GM21576 (cell line): ENCODE measurements around the gene LYRM1.
"Not testable (repeated sequence)": the region's sequence is repeated elsewhere in the genome, so short reads cannot be mapped to it uniquely, and the experiment has no call there.

Source experiments
- ATAC-seq: cut with Tn5 transposase; IDR thresholded peaks from one replicate; pipeline ENCODE4 v1.9.1; 2021; ENCODE audit warnings: mild to moderate bottlenecking, moderate library complexity; ENCODE audit not compliant: unreplicated experiment

Gene LYRM1, protein sequence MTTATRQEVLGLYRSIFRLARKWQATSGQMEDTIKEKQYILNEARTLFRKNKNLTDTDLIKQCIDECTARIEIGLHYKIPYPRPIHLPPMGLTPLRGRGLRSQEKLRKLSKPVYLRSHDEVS

GRCh38 chr16:20900299-20901067 lies at the start of gene LYRM1, which contains the start of gene DCUN1D3:
LYRM1 (plus strand) TSS chr16:20900771; CDS start chr16:20915556, 14,785 bp downstream.
DCUN1D3 (minus strand) TSS chr16:20900358; CDS start chr16:20862538, 37,820 bp downstream.
- ATAC-seq: peak; percentile 59

GRCh38 chr16:20850981-20851380 lies 49.6 kb upstream of the LYRM1 start:
- ATAC-seq: no peak

DNA sequence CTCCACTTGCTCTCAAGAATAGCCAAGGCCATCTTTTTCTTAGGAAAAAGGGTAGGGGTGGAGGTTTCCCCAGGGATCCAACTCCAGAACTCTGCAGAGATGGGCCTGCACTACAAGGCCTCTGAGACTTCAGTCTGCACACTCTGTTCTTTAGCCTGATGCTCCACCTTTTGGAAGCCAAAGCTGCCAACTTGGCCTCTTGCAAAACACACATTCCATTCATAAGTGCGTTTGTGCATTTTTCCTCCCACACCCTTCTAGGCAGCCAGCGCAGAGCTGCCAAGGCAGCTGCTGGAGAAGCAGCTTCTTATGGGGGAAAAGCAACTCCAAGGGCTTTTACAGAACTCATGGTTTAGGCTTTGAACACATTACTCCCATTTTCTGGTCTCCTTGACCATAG lies 49.0 kb upstream of the LYRM1 start:
- no peak for ATAC-seq

DNA sequence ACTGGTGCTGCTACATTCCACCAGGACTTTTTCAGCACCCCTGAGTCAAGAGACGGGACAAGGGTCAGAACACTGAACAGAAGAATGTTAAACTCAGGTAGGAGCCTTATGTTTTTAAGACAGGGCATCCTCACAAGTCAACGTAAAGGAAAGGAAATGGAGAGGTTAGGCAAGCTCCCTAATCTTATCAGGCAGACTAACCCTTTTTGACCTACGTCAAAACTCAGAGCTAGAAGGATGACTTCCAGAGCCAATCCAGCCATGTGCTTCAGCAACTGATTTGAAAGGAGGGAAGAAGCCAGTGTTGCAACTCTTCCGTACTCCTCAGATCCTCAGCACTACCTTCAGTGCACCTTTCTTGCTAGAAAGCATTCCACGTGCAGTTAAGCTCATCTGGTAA lies 47.4 kb upstream of the LYRM1 start:
- ATAC-seq: no peak

- no peak for ATAC-seq
Observed at GRCh38 chr16:20853981-20854620, 46.5 kb upstream of the LYRM1 start.

- no peak for ATAC-seq
Observed at GRCh38 chr16:20854963-20855362, 45.6 kb upstream of the LYRM1 start.

DNA sequence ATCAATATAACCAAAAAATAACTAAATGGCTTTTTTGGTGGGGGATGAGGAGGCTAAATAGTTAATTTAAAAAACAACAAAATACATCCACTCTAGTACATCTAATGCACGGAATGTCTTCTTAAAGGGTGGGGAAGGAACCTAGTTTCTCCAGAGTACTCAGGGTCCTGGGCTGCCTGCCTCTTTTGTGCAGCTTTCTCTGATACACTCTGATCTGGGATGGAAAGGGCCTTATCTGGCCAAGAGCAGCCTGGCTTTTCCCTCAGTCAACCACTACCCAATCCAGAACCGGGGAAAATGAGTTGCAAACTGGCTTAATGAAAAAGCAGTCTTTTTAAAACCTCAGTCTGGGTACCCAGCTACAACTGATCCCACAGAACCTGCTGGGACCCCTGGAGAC lies 43.3 kb upstream of the LYRM1 start:
- no peak for ATAC-seq

- ATAC-seq: no peak
Observed at GRCh38 chr16:20859229-20859628, 41.3 kb upstream of the LYRM1 start.

DNA sequence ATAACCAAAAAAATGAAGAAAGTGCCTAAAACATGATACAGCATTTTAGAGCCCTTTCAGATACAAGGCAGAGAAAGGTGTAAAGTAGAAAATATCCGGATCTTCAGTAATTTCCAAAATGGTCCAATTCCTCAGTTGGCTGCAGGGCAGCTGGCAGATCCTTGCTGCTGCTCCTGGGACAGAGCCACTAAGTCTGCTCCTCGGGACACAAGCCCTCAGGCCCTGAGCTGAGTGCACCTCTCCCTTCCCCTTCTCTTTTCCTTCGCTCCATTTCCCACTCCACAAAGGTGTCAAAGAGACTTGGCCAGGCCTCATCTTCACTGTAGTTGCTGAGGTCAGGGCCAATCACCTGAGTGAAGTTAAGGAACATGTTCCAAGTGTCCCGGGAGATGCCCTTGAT lies 40.9 kb upstream of the LYRM1 start:
- ATAC-seq: no peak

DNA sequence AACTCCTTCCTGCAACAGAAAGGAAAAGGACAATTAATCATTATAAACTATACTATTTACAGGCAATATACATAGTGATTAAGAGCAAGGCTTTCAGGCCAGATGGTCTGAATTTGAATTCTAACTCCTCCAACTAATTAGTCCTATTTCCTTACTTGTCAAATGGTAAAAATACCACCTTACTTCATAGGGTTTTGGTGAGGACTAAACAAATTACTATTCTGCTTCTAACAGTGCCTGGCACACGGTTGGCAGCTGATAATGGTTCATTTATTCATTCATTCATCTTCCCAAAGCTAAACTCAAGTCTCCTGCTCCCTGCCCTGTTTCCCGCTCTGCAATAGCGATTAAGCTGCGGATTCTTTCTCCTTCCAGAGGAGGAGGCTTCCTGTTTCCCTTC lies 40.2 kb upstream of the LYRM1 start:
- ATAC-seq: no peak

- not testable (repeated sequence) for ATAC-seq
Observed at GRCh38 chr16:20860995-20861394, 39.6 kb upstream of the LYRM1 start.

DNA sequence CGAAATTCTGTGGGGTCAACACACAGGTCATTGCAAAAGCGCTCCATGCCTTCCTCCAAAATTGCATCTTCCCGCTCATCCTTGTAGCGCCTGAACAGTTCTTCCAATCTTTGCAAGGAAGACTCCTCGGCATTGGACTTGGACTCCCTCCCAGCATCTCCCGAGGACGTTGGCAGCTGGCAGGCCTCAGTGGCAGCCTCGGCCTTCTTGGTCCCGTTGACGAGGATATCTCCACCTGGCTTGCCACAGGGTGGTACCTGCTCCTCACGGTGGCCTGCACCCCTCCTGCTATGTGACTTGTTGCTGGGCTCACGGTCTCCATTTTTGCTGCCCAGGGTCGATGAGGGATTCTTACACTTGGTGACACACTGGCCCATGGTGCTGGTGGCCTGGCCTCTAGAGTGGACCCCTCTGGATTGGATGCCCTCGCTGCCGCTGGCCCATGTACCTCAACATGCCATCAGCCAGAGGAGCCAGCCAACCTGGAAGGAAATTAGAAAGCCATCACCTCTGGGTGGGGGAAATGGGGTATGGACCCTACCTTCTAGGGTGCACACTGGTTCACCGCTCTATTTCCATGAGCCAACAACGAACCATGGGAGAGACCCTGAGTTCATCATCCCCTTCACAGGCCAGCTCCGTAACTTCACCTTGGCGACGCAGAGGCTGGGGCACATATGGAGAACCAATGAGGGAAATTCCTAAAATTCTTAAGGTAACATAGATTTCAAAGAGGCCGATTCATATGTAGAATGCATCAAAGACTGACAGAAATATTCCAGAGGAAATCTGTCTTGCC lies 38.2 kb upstream of the LYRM1 start:
- ATAC-seq: no peak

- ATAC-seq: not testable (repeated sequence)
Observed at GRCh38 chr16:20864376-20864775, 36.2 kb upstream of the LYRM1 start.

DNA sequence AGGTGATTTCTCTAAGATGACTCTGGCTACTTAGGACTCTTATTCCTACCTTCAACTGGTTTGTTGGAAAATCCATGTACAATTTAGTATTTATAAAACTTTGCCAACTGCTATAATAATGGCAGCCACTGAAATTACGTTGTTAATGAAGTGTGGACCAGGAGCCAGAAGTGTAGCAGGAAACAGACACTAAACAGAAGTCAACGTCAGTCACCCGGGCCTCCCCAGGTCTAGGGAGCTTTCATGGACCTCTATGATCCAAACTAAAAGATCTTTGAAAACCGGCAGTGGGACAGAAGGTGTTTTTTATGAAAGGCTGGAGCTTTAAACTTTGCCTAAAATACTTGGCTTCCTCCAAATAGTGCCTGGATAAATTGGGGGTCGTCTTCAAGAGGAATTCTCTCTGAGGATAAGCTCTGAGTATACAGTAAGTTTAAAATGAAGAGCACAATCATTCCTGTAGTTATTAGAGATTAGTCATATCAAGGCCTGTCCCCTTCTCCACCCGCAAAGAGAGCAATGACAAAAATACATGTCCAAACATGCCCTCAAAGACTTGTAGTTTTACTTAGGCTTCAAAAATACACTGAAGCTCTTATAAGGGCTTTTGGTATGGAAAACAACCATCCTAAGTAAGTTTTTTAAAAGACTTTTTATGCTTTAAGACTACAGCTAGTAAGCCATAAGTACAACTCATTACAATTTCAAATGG lies 35.0 kb upstream of the LYRM1 start:
- ATAC-seq: peak; percentile 57

DNA sequence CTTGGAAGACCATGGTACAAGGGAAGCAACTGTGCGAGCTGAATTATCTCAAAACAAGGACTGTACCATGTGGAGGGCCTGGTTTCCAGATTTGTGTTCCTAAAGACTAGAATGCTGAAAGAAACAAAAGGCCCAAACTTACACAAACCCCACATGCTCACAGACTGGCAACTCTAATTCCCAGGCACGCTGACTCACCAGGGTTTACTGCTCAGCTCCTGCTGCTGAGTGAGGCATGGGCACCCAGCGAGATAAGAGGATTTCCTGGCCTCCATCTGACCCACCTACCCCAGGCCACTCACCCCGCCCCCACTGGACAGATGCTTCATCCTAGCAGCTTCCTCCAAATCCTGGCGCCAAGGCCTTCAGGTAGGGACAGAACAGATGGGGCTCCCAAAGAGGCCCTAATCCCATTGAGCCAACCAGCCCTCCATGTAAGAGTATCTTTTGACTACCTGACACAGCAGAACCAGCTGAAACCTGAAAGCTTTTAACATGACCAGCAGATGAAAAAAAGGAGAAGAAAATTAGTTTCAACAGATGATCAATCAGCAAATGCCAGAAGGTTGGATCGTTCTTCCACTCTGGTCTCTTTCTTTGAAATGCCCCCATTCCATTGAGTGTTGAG lies 34.3 kb upstream of the LYRM1 start:
- ATAC-seq: no peak

DNA sequence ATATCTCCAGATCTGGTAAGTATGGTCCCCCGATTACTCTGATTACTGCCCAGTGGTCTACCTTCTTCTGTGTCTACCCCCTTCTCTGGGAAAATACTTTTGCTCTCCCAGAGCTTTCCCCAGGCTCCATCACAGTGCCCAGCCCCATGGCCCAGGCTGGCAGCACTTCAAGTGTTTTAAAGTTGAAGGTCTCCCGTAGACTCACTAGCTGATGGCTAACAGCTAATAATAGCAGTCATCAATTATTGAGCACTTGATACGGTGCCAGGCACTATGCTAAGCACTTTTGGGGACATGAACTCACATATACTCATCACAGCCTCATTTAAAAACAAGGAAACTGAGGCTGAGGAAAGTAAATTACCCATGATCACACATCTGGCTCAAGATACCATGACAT lies 33.8 kb upstream of the LYRM1 start:
- no peak for ATAC-seq

DNA sequence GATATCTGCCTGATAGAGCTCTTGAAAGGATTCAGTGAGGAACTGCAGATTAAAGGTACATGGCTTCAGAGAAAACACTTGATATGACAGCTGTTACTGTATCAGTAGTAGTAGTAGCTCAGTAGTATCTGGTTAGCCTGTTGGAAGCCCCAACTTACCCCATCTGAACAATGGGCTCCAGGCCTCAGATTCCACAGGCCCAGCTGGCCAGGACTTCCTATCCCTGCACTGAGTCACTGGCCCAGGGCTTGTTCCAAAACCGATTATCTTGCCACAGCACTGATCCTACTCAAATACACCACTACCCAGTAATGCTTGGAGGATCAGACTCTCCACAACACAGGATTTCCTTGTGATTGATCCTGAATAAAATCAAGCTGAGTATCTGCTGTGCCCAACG lies 33.0 kb upstream of the LYRM1 start:
- no peak for ATAC-seq

GRCh38 chr16:20868890-20869289 lies 31.7 kb upstream of the LYRM1 start:
- ATAC-seq: no peak

GRCh38 chr16:20870122-20870820 lies 30.3 kb upstream of the LYRM1 start:
- no peak for ATAC-seq

- no peak for ATAC-seq
Observed at GRCh38 chr16:20871258-20871657, 29.3 kb upstream of the LYRM1 start.
